PC-9 (cell line): Measurements from ENCODE around the gene L1CAM. TPM values are rescaled to one million over a fixed set of nuclear protein-coding genes. Genes with fewer than 3 reads are reported as not detected.

Source experiments
- BruUV-seq: library from RNA; stranded (reverse); fragments of 400-500 nt; replicated peaks from 2 replicates; lab custom pipeline; 2021; lab: Mats Ljungman, UMichigan
- CTCF ChIA-PET: fragments of 300-600 bp; sonication (Branson Sonifier 250); formaldehyde crosslinking; loops from one replicate; lab custom pipeline; 2022; ENCODE audit warnings: antibody characterized with exemption; lab: Charles Lee
- POLR2A ChIA-PET: fragments of 300-600 bp; sonication (Branson Sonifier 250); formaldehyde crosslinking; loops from one replicate; lab custom pipeline; 2022; ENCODE audit warnings: antibody characterized with exemption; ENCODE audit not compliant: unreplicated experiment; lab: Charles Lee
- DNase-seq, 2 experiments: peaks; one replicate each; pipeline versions ENCODE4 v3.0.0 to v3.0.0-alpha.2; 2015 to 2022; ENCODE audit warnings: mixed read lengths in 1 of 2
- H2AFZ ChIP-seq: fragments of 200-600 bp; sonication (generic); 2 replicates; pipeline ENCODE4 v1.8.1; 2017; ENCODE audit warnings: antibody characterized with exemption
- H3F3A ChIP-seq: fragments of 200-600 bp; sonication (generic); 2 replicates; pipeline ENCODE4 v1.8.1; 2017; ENCODE audit warnings: antibody characterized with exemption, mild to moderate bottlenecking, low read depth; ENCODE audit not compliant: insufficient read depth
- H3K27ac ChIP-seq: fragments of 200-600 bp; sonication (generic); 2 replicates; pipeline ENCODE4 v1.6.1; 2016; ENCODE audit warnings: mixed run types
- H3K27me3 ChIP-seq: fragments of 200-600 bp; sonication (generic); 2 replicates; pipeline ENCODE4 v1.6.1; 2016; ENCODE audit warnings: low read depth, mixed run types; ENCODE audit not compliant: insufficient read depth
- H3K36me3 ChIP-seq: fragments of 200-600 bp; sonication (generic); 2 replicates; pipeline ENCODE4 v1.6.1; 2016; ENCODE audit warnings: low read depth, mixed run types
- H3K4me1 ChIP-seq: fragments of 200-600 bp; sonication (generic); replicated peaks from 2 replicates; pipeline ENCODE4 v1.6.1; 2016; ENCODE audit warnings: mixed run types; ENCODE audit not compliant: insufficient read depth
- H3K4me2 ChIP-seq: fragments of 200-600 bp; sonication (generic); 2 replicates; pipeline ENCODE4 v1.6.1; 2017; ENCODE audit warnings: mixed run types
- H3K4me3 ChIP-seq: fragments of 200-600 bp; sonication (generic); 2 replicates; pipeline ENCODE4 v1.6.1; 2016; ENCODE audit warnings: mixed run types
- H3K79me2 ChIP-seq: fragments of 200-600 bp; sonication (generic); 2 replicates; pipeline ENCODE4 v1.6.1; 2017; ENCODE audit warnings: low read depth, mixed run types
- H3K9me2 ChIP-seq: fragments of 200-600 bp; sonication (generic); 2 replicates; pipeline ENCODE4 v1.8.1; 2017; ENCODE audit warnings: mild to moderate bottlenecking; ENCODE audit not compliant: insufficient read depth
- H3K9me3 ChIP-seq: fragments of 200-600 bp; sonication (generic); 2 replicates; pipeline ENCODE4 v1.8.1; 2016; ENCODE audit warnings: low read depth; ENCODE audit not compliant: insufficient read depth
- H4K20me1 ChIP-seq: fragments of 200-600 bp; sonication (generic); 2 replicates; pipeline ENCODE4 v1.8.1; 2017; ENCODE audit not compliant: insufficient read depth
- CTCF ChIP-seq: fragments of 200-600 bp; sonication (generic); conservative IDR thresholded peaks from 2 replicates; pipeline ENCODE4 v1.6.1; 2017; ENCODE audit warnings: mixed run types, antibody characterized with exemption, mild to moderate bottlenecking, moderate library complexity
- EZH2 ChIP-seq: fragments of 200-600 bp; sonication (generic); IDR thresholded peaks from 2 replicates; pipeline ENCODE4 v1.8.0; 2017; ENCODE audit warnings: antibody characterized with exemption, low read depth
- intact Hi-C: fragments of 100-400 bp; cut with micrococcal nuclease; formaldehyde crosslinking; loops from one replicate; pipeline ENCODE4 v1.10.0; 2022; ENCODE audit not compliant: unreplicated experiment
- total RNA-seq: library from RNA; stranded (reverse); gene quantifications from 2 replicates; pipeline ENCODE4 v1.2.3, GENCODE V29; 2021

Gene L1CAM
- total RNA-seq, 1 experiment from 2014 or later = 68.8 TPM

- no peaks in the 10 kb centered on the region for H3K36me3 ChIP-seq
- CTCF ChIA-PET = interaction anchor here (0.9 kb wide), 1 partner anchor 150 kb away, joined by 3 read pairs; no protein-coding TSS in a partner anchor
- POLR2A ChIA-PET = no interaction called here
- DNase-seq = no peak
- H3K79me2 ChIP-seq = no peaks in the 10 kb centered on the region
- H3K4me3 ChIP-seq = no peak overlapping the region
- no peaks in the 10 kb centered on the region for H3K4me1 ChIP-seq
- no peak overlapping the region for H3K4me2 ChIP-seq
- H3F3A ChIP-seq = no peaks in the 10 kb centered on the region
- no peak overlapping the region for H2AFZ ChIP-seq
- H3K9me3 ChIP-seq = no peaks in the 10 kb centered on the region
- H4K20me1 ChIP-seq = no peaks in the 10 kb centered on the region
- no peaks in the 10 kb centered on the region for H3K9me2 ChIP-seq
- H3K27me3 ChIP-seq = peaks cover 59% of the 10 kb centered on the region
- TF ChIP-seq CTCF (no peak), EZH2 (no peak)
- H3K27ac ChIP-seq = no peak overlapping the region
- intact Hi-C loops = no loop called here
- BruUV-seq = no TSS peak
Observed at GRCh38 chrX:153816831-153817690, 68.9 kb downstream of the L1CAM start.

- intact Hi-C loops = no loop called here
- TF ChIP-seq CTCF = no peak
- no peak for TF ChIP-seq EZH2
- no peaks in the 10 kb centered on the region for H3K9me2 ChIP-seq
- DNase-seq = no peak
- no peaks in the 10 kb centered on the region for H3K4me1 ChIP-seq
- H3F3A ChIP-seq = no peaks in the 10 kb centered on the region
- BruUV-seq = no TSS peak
- H2AFZ ChIP-seq = no peak overlapping the region
- no peaks in the 10 kb centered on the region for H3K36me3 ChIP-seq
- H3K4me3 ChIP-seq = no peak overlapping the region
- no peak overlapping the region for H3K4me2 ChIP-seq
- no peaks in the 10 kb centered on the region for H3K79me2 ChIP-seq
- POLR2A ChIA-PET = no interaction called here
- CTCF ChIA-PET = no interaction called here
- no peak overlapping the region for H3K27ac ChIP-seq
- no peaks in the 10 kb centered on the region for H3K9me3 ChIP-seq
- peaks cover 67% of the 10 kb centered on the region for H3K27me3 ChIP-seq
- no peaks in the 10 kb centered on the region for H4K20me1 ChIP-seq
Observed at GRCh38 chrX:153814591-153815315, 71.2 kb downstream of the L1CAM start.

GRCh38 chrX:153813161-153813560, 72.8 kb downstream of the L1CAM start:
- no peak for DNase-seq
- no peaks in the 10 kb centered on the region for H4K20me1 ChIP-seq
- no peaks in the 10 kb centered on the region for H3K9me2 ChIP-seq
- H2AFZ ChIP-seq = no peak overlapping the region
- ChIA-PET POLR2A (no interaction called here), CTCF (no interaction called here)
- H3F3A ChIP-seq = no peaks in the 10 kb centered on the region
- BruUV-seq = no TSS peak
- H3K4me3 ChIP-seq = no peak overlapping the region
- no peak overlapping the region for H3K4me2 ChIP-seq
- no peak overlapping the region for H3K27ac ChIP-seq
- no peaks in the 10 kb centered on the region for H3K9me3 ChIP-seq
- no peaks in the 10 kb centered on the region for H3K36me3 ChIP-seq
- no peaks in the 10 kb centered on the region for H3K4me1 ChIP-seq
- intact Hi-C loops = no loop called here
- peaks cover 70% of the 10 kb centered on the region for H3K27me3 ChIP-seq
- TF ChIP-seq EZH2 = no peak
- no peak for TF ChIP-seq CTCF
- no peaks in the 10 kb centered on the region for H3K79me2 ChIP-seq
